Measurements from ENCODE around the gene MAFF.
"Not testable (repeated sequence)": the region's sequence is repeated elsewhere in the genome, so short reads cannot be mapped to it uniquely, and the experiment has no call there.

Gene MAFF

GRCh38 chr22:38177044-38177443, 24.8 kb upstream of the MAFF start:
- DNase-seq (ENCODE audit: extremely low spot score, insufficient read length, low read depth) (no peak), FAIRE-seq (peak; percentile 12)

GRCh38 chr22:38177571-38177925, 24.2 kb upstream of the MAFF start:
- FAIRE-seq; DNase-seq (ENCODE audit: extremely low spot score, insufficient read length, low read depth): not testable (repeated sequence)

- no peak for FAIRE-seq
Observed at GRCh38 chr22:38177926-38178604, 23.7 kb upstream of the MAFF start.

GRCh38 chr22:38178605-38178937, 23.2 kb upstream of the MAFF start:
- not testable (repeated sequence) for DNase-seq (ENCODE audit: extremely low spot score, insufficient read length, low read depth); FAIRE-seq

More at GRCh38 chr22:38177926-38178604, 23.7 kb upstream of the MAFF start:
- DNase-seq (ENCODE audit: extremely low spot score, insufficient read length, low read depth), result no peak

GRCh38 chr22:38180841-38181452, 20.8 kb upstream of the MAFF start:
- no peak for DNase-seq (ENCODE audit: extremely low spot score, insufficient read length, low read depth)
- FAIRE-seq, result peak; percentile 59

DNA sequence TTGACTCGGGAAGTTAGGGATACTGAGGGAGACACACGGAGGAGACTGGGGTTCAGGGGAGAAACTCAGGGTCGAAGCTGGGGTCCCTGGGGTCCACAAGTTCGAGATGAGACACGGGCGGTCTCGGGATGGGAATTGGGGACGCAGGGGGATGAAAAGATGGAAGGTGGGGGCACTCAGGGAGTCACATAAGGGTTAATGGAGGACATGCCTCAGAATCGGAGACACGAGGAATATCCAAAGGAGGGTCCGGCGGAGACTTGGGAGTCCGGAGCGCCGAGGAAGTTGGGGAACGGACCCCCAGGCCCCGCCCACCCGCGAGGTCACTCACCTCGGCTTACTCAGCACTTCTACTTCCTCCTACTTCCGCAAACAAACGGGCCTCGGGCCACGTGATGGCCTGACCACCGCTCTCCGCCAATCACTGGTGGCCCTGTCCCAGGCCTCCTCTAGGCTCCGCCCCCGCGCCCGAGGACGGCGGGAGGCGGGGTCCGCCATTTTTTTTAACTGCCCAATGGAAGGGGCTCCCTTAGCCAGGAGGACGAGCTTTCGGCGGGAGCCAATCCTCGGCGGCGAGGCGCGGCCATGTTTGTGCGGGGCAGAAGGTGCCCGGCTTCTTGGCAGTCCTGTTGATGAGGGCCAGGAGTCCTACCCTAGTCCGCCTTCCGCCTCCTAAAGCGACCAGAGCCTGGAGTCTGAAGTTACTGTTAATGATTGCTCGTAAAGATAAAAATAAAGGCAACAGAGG, 20.2 kb upstream of the MAFF start, which contains the start of gene PLA2G6:
PLA2G6 (minus strand) TSS at position 378 of the 748 bp plus-strand sequence. CDS start 12,404 bp downstream, outside the sequence.
- peak; percentile 92 for DNase-seq (ENCODE audit: extremely low spot score, insufficient read length, low read depth)
- FAIRE-seq, result peak; percentile 98

DNA sequence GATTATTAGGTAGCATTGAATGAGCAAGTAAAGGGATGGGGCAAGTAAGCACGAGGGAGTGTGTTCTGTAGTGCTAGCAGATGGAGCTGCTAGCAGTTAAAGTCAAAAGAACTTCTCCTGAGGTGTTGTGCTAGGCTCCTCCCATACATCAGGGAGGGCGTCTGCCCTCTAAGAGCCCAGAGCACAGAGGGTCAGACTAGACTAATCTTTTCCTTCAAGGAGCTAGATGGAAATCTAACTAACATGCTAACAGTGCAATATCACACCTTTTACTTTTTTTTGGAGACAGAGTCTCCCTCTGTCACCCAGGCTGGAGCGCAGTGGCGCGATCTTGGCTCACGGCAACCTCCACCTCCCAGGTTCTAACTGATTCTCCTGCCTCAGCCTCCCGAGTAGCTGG, 17.0 kb upstream of the MAFF start:
- DNase-seq (ENCODE audit: extremely low spot score, insufficient read length, low read depth) (no peak), FAIRE-seq (no peak)

- DNase-seq (ENCODE audit: extremely low spot score, insufficient read length, low read depth) (no peak), FAIRE-seq (no peak)
Observed at GRCh38 chr22:38186429-38186828, 15.4 kb upstream of the MAFF start.

- no peak for FAIRE-seq
Observed at GRCh38 chr22:38187413-38188212, 14.2 kb upstream of the MAFF start.

DNA sequence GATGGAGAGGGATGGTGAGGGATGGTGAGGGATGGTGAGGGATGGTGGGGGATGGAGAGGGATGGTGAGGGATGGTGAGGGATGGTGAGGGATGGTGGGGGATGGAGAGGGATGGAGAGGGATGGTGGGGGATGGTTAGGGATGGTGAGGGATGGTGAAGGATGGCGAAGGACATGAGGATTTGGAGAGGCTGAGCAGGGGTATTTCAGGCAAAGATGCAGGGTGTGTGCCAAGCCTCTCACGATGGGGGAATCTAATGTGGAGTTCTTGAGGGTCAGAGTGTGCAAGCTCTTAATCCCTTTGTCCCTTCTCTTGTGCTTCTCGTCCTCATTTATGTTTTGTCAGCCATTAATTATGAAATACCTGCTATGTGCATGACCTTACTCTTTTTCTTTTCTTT, 12.7 kb upstream of the MAFF start:
- FAIRE-seq (no peak), DNase-seq (ENCODE audit: extremely low spot score, insufficient read length, low read depth) (no peak)

More at GRCh38 chr22:38187413-38188212, 14.2 kb upstream of the MAFF start:
- no peak for DNase-seq (ENCODE audit: extremely low spot score, insufficient read length, low read depth)

- FAIRE-seq, result no peak
- no peak for DNase-seq (ENCODE audit: extremely low spot score, insufficient read length, low read depth)
Observed at GRCh38 chr22:38190581-38190980, 11.2 kb upstream of the MAFF start.

GRCh38 chr22:38191055-38191454, 10.7 kb upstream of the MAFF start:
- no peak for FAIRE-seq
- no peak for DNase-seq (ENCODE audit: extremely low spot score, insufficient read length, low read depth)

DNA sequence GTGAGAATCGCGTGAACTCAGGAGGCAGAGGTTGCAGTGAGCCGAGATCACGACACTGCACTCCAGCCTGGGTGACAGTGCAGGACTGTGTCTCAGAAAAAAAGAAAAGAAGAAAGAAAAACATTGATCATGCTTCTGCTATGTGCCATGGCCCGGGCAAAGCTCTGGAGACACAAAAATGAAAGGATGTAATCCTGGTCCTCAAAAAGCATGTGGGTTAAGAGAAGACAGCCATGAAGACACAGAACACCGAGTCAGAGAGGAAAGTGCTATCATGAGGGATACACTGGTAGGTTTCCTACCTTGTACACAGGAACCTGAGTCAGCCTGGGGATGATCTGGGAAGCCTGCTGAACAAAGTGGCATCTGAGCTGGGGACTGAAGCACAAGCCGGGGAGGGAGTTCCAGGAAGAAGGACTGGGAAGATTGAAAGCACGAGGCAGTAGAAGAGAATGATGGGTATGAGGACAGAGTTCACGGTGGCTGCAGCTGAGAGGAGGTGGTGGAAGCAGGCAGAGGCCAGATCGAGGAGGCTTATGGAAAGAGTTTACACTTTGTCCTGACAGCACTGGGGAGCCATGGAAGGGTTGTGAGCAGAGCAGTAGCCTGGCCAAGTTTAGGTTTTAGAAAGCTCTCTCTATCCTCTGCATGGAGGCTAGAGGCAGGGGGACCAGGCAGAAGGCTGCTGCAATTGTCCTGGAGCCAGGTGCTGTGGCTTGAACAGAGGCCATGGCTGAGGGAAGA, 9.9 kb upstream of the MAFF start:
- DNase-seq (ENCODE audit: extremely low spot score, insufficient read length, low read depth) (no peak), FAIRE-seq (no peak)

DNA sequence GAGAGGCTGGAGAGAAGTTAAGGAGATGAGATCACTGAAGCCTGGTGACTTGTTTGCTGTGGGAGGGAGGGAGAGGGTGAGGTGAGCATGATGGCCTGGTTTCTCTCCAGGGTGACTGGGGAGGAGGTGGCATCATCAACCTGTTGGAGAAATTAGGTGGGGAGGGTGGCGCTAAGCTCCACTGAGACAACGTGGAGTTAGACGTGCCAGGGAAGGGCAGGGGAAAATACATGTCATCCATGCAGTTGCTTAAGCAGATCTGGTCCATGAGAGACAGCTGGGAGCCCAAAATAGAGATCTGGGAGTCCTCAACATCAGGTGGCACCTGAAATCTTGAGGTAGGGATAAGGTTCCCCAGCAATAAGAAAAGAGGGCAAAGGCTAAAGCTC, 9.3 kb upstream of the MAFF start:
- FAIRE-seq (no peak), DNase-seq (ENCODE audit: extremely low spot score, insufficient read length, low read depth) (no peak)

- FAIRE-seq (no peak), DNase-seq (ENCODE audit: extremely low spot score, insufficient read length, low read depth) (no peak)
Observed at GRCh38 chr22:38193580-38193979, 8.2 kb upstream of the MAFF start.

- FAIRE-seq, result no peak
- DNase-seq (ENCODE audit: extremely low spot score, insufficient read length, low read depth), result no peak
Observed at GRCh38 chr22:38196791-38197419, 4.9 kb upstream of the MAFF start.

DNA sequence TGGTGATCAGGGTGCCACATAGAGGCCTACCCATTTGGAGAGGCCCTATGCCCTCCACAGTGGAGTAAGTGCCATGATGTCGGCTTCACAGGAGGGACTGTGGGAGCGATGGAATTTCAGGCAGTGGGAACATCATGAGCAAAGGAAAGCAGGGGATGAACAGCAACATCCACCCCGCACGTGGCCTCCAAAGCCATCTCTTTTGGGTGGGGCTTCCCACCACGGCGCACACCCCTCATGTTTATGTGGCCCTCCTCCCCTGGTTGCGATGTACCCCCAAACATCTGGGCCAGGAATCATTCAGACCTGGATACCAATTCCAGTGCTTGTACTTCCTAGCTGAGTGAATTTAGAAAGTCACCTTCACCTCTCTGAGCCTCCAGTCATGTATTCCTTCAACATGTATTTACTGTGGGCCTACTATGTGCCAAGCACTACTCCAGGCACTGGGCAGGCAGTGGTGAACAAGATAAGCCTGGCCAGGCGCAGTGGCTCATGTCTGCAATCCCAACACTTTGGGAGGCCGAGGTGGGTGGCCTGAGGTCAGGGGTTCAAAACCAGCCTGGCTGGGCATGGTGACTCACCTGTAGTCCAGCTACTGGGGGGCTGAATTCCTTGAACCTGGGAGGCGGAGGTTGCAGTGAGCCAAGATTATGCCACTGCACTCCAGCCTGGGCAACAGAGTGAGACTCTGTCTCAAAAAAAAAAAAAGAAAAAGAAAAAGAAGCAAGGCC, 1.8 kb upstream of the MAFF start:
- no peak for FAIRE-seq
- DNase-seq (ENCODE audit: extremely low spot score, insufficient read length, low read depth), result no peak

- DNase-seq (ENCODE audit: extremely low spot score, insufficient read length, low read depth) (no peak), FAIRE-seq (no peak)
Observed at GRCh38 chr22:38201371-38201710, 453 bp upstream of the MAFF start.
